CD4-positive, alpha-beta T cell treated with Interleukin-17A for 1 hour (primary cell): ENCODE results near the gene RSPO4.
"Not testable (repeated sequence)": the region's sequence is repeated elsewhere in the genome, so short reads cannot be mapped to it uniquely, and the experiment has no call there.

ENCODE experiments used
- DNase-seq: peaks from one replicate; pipeline ENCODE4 v3.0.0-alpha.2; 2020

Gene RSPO4

DNA sequence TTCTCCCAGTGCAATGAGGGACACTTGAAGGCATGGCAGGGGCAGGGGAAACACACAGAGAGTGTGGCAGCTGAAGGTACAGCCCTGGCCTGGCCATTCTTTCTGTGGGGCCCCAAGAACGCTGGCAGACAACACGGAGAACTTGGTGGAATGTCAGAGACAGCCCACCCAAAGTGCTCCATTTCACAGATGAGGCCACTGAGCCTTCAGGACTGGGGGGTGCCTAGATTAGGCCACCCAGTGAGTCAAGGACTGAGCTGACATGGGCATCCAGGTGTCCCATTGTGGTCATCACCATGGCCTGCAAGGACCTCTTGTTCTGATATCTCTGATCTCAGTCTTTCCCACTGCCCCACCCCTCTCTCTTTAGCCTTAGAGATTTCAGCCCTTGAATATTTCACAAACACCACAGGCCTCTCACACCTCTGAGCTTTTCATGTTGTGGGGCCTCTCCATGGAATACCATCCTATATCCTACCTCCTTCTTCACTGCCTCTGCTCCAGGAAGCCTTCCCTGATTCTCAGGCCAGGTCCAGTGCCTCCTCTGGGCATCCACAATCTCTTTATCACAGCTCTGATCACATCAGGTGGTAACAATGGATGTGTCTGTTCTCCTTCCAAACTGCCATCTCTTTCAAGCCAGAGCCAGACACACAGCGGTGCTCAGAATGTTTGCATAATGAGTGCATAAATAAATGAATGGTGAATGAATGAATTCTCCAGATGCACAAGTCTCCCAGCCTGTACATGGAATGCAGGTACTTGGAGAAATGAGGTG lies 2.0 kb upstream of the RSPO4 start:
- no peak for DNase-seq

DNA sequence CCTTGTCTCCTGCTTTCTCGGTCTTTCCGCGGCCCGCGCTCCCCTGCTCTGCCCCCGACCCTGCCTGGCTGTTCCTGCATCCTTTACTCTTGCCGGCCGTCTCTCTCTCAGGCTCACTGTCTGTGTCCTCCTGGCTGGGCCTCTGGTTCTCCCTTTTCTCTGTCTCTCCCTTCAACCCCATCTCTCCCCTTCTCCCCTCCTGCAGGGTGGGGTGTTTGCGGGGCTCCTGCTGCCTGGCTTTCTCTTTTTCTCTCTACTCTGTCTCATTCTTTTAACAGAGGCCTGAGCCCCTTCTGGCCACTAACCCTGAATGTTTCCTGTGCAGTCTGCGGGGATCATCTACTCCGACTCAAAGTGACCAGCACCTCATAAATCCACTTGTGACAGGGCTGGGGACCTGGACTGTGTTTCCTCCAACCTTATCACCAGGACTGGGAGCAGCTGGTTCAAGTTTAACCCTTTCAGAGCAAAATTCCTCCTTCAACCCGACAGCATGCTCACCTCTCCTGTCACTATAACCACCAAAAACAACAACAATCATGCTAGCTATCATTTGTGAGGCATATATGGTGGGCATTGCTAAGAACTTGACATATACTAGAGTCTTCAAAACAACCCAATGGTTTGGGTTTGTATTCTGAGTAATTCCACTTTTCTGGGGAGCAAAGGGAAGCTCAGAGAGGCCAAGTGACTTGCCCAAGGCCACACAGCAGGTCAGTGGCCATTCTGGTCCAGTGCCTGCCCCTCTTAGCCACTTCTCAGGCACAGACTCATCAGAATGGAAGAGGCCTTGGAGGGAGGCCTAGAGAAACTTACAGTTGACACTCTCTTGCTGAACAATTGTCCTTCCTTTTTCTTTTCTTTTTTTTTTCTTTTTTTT lies 811 bp upstream of the RSPO4 start:
- DNase-seq, result no peak

DNA sequence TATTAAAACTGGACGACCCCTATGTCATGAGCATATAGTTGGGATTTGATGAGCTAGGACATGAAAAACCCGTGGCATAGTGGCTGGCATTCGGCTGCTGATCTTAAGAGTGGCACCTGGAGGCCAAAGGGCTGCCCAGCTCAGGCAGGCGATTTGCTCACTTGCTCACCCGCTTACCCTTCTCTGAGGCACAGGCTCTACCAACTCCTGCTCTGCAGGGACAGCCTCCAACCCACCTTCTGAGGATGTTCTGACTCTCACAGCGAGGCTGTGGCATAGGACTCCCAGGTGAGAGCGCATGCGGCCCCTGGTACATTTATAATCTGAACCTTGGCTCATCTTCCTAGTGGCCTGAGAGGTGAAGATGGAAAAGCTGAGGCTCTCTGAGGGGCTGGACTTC lies 995 bp downstream of the RSPO4 start:
- DNase-seq, result no peak

DNA sequence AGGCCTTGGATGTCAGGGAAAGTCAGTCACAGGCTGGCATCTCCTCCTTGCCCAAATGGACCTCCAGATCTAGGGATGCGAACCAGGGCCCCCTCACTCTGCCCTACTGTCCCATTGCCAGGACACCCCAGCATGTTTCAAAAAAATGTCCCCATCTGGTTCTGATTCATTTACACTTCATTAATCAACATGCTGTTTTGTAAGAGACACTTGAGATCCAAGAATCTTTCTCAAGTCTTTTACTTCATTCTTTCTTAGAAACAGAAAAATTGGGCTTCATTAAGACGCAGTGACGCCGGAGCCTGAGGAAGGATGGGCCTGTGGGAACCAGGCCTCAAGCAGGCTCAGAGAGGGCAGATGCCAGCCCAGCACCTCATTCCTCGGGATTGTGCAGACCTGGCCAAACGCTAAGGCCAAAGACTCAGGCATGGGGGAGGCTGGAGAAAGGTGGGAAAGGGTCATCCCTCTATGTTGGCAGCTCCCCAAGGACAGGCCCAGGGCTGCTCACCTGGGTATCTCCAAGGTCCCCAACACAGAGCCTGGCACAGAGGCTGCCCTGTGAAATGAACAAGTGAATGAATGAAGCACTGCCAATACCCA lies 3.8 kb downstream of the RSPO4 start:
- no peak for DNase-seq

DNA sequence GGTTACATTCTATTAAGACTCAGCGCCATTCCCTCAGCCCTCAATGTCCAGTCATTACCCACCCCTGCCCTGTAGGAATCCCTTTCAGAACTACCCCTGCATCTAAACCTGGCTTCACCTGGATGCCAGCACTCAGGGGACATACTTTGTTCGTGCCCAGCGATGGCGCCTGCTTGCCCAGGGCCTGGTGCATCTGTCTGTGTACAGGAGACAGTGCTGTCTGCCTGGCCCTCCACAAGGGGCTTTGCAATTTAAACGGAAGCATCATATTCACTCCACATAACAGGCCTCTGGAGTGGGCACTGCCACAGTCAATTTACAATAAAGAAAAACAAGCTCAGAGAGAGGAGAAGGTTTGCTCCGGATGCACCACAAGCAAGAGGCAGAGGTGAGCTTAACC lies 4.6 kb downstream of the RSPO4 start:
- DNase-seq, result no peak

DNA sequence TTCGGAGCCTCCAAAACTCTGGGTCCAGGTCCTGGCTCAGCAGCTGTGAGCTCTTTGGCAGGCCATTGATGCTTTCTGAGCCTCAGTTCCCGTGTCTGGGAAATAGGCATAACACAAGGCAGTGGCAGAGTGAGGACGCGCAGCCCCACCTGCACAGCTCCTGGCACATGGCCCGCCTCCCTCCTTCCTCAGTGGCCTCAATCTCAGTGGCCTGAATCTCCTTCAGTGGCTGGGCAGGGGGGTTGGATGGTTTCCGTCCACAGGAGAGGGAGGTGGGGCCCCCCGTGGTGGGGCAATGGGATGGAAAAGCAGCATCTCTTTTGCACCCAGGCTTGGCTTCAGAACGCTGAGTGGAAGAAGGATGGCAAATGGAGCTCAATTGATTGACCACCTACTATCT lies 5.1 kb downstream of the RSPO4 start:
- no peak for DNase-seq

DNA sequence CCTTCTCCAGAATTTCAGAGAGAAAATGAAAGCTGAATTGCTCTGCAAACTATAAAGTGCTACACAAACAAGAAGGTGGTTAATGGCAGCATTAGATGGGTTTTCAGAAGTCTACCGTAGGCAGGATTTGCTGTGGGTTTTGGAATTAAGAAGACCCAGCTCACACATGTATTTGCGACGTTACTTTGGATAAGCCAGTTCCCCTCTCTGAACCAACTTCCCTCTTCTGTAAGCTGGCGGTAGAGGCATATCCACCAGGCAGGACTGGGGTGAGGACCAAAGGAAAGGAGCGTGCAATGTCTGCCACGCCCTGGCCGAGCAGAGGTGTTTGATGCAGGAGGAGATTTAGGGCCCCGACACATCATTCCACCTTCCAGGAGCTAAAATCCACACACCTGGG lies 6.9 kb downstream of the RSPO4 start:
- no peak for DNase-seq

DNA sequence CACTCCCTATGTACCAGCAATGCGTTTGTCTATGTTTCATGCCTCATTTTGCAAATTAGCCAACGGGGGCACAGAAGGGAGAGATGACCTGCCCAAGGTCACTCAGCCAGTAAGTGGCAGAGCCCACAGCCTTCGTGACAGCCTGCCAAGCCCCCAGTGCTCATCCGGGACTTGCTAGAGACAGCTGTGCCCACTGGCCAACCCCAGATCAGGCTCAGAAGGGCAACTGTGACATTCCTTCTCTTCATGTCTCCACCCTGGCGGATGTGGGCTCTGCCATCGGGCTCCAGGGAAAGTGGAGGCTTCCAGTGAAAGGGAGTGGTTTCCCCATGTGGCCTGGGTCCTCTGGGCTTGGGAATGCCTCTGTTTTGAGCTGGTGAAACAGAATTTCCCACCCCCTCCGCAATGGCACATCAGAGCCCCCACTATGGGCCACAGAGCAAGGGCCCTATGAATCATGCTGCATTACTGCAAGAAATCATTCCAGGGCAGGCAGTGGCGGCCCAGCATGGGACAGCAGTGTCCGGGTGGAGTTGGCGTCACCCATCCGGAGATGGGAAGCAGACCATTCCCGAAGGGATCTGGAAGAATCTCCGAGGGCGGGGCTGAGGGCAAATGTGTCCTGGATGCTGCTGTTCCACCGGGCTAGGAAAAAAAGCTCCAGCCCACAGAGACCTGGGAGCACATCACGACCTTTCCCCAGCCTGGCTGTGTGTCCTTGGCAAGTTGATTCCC lies 9.1 kb downstream of the RSPO4 start:
- DNase-seq, result no peak

DNA sequence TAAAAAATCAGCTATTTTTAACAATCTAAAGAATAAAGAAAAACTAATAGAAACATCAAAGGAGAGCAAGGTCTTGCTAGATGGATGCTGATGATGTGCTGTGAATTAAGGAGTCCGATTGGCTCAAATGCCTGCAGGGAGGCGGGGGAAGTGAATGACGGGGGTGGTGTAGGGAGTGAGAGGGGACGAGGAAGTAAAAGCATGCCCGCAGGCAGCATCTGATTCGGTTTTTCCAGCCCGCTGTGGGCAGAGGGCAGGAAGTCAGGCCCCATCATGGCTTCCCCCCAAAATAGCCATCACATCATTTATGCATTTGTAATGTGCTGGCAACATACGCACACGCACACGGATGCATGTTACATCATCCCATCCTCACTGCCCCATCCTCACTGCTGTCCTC lies 10.3 kb downstream of the RSPO4 start:
- no peak for DNase-seq

DNA sequence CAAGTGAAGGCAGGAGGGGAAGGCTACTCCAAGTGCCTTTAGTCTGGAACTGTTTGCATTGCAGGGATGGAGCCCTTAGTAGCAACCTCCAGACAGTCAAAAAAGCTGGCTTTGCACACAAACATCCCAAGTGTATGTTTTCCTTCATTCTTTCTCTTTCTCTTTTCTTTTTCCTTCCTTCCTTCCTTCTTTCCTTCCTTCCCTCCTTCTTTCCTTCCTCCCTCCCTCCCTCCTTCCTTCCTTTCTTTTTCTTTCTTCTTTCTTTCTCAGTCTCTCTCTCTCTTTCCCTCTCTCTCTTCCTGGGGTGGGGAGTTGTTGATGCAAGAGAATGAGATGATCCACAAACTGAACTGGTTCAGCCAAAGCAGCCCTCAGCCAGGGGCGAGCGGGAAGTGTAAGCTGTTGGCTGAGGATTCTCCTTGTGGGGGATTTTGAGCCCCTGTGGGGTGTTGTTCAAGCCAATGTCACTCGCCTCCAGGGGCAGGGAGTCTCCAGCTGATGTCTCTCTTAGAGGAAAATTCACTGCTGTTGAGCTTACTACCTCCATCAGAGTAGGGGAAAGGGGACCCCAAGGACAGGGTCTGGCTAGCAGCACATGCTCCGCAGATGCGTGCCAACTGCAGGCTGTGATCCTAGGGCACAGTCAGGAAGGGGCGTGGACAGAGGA lies 11.7 kb downstream of the RSPO4 start:
- no peak for DNase-seq

DNA sequence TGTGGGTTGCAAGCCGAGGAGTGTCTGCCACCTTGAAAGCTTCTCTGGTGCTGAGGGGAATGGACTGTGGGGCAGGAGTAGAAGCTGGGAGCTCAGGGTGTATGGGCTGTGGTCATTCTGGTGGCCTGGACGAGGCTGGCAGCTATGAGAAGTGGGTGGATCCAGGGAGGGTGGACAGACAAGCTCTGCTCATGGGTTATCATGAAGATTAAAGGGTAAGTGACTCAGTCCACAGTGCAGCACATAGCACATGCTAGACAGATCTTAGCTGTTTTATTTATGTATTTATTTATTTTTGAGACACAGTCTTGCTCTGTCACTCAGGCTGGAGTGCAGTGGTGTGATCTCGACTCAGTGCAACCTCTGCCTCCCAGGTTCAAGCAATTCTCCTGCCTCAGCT lies 13.8 kb downstream of the RSPO4 start:
- DNase-seq, result no peak

DNA sequence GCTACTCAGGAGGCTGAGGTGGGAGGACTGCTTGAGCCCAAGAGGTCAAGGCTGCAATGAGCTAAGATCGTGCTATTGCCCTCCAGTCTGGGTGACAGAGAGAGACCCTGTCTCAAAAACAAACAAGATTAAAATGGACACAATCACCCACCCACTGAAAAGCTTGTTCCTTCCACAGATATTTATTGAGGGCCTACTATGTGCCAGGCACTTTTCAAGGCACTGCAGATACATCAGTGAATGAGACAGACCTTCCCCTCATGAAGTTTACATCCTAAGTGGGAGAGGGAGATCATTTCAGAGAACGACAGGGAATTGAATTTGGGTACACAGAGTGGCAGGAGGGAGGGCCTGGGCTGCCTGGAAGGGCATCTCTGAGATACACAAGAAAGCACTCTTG lies 14.4 kb downstream of the RSPO4 start:
- DNase-seq, result no peak

DNA sequence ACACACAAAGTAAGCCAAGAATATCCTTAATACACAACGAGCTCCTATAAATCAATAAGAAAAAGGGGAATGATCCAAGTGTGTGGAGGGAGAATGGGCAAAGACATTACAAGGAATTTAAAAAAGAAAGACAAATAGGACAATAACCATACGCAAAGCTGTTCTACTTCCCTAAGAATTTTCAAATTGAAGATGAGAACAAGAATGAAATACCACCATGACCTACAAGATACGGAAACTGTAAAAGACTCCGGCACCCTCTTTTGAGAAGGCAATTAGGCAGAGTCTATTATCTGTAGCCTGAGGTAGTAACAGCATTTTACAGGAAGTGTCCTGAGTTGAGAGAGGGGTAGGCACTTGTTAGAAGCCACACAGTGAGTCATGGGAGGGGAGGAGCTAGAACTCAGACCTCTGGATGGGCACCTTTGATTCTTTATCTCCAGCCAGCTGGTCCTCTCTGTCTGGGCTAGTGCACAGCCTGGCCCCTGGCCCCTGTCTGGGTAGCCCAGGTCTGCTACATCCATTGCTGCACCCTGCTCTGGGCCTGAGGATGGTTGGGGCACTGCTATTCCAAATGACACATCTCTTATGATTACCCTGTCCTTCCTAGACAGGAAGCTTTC lies 15.3 kb downstream of the RSPO4 start:
- no peak for DNase-seq

DNA sequence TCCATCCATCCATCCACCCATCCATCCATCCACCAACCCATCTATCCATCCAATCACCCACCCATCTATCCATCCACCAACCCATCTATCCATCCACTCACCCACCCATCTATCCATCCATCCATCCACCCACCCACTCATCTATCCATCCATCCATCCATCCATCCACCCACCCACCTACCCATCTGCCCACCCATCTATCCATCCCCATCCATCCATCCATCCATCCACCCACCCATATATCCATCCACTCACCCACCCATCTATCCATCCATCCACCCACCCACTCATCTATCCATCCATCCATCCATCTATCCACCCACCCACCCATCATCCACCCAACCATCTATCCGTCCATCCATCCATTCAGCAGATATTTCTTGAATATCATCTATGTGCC lies 17.1 kb downstream of the RSPO4 start:
- DNase-seq, result not testable (repeated sequence)

DNA sequence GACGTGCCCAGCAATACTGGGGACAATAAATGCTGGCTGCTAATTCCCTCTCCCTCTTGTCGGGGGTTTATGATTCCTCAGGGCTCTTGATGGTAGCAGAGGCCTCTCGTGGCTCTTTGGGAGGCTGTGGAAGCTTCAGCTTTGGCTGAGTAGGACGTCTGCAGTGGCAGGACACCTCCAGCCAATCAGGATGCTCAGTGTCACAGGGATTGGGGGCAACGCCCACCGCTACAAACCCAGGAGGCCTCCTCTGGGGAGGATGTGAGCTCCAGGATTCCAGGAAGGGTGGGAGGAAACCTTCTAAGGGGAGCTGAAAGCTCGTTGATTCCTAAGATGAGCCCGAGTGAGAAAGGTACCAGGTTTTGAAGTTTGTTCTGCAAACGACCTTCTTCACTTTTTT lies 19.4 kb downstream of the RSPO4 start:
- DNase-seq, result no peak

DNA sequence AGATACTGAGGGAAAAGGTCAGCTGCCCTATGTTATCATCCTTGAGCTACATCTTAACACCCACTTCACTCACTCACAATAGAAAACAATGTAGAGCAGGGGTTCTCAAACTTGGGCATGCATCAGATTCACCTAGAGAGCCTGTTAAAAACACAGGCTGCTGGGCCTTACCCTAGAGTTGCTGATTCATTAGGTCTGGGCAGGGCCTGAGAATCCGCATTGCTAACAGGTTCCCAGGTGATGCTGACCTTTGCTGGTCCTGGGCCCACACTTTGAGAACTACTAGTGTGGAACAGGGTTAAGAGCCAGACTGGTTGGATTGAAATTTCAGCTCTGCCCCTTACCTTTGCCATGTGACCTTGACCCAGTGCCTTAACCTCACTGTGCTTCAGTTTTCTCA lies 25.1 kb downstream of the RSPO4 start:
- no peak for DNase-seq

DNA sequence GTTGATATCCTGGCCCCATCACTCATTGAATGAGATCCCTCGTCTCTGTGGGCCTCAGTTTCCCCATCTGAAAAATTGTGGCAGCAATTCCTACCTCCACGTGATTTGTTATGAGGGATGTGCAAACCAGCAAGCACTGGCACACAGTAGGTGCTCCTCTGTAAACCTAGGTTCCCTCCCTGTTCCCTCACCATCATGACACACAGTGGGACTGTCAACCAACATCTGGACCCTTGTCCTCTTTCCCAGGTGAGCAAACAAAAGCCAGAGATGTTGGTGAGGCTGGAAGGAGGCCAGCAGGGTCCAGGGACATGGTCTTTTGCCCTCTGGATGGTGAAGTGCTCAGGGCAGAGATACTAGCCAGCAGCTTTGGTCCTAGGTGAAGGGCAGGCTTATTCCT lies 26.1 kb downstream of the RSPO4 start:
- DNase-seq, result no peak

DNA sequence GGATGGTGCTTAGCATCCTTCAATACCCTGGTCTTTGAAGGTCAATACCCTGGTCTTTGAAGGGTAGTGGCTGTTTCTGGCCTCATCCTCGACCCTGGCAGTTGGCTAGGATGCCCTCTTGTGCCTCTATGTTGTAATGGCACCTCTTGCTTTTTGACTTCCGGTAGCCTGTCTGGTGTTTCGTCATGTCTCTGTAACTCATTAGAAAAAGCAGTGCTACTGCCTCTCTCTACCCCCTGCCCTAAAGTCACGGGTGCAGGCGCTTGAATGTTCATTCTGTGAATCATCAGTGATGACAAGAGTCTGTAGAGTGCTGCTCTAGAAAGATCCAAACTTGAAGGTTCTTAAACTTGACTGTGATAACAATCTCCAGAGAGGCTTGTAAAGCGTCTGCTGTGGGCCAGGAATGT lies 28.3 kb downstream of the RSPO4 start:
- DNase-seq, result peak; percentile 31

DNA sequence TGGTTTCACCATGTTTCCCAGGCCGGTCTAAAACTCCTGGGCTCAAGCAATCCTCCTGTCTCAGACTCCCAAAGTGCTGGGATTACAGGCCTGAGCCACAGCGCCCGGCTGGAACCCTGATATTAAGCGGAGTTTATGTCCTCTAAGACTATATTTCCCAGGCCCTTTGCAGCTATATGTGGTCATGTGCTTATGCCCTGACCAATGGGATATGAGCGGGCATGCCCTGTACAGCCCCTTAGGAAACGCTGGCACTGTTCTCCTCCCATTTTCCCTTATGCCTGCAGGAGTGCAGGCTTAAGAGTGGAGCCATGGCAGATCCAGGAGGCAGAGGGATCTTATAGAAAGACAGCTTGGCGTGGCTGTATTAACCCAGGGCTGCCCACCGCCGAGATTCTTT lies 29.9 kb downstream of the RSPO4 start:
- DNase-seq, result no peak

DNA sequence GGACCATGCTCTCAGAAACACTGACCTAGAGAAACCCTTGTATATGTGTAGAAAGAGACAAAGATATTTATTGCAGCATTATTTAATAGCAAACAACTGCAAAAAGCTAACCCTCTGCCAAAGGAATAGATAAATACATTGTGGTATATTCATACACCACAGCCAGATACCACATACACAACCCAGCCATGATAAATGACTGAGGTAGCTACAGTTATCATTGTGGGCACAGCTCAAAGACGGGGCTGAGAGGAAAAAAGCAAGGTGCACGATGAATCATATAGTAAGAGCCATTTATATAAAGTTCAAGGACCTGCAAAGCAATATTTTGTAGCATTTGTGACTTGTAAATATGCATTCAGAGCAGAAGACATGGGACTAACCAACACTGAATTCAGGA lies 30.8 kb downstream of the RSPO4 start:
- no peak for DNase-seq

DNA sequence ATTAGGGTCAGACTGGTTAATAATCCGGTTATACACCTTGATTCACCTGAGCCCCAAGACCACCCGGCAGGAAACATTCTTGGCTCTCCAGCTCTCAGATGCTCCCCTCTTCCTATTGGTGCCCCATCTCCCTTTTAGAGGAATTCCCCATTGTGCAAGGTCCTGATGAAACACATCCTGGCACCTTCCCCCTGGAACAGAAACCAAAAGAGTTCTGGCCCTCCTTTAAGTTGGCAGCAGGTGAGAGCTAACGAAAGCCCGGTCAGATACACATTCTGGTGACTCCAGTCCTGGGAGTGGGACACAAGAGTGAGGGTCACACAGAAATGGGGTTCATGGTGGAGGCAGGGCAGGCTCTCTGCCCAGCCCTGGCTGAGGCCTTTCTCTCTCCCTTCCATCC lies 32.2 kb downstream of the RSPO4 start:
- no peak for DNase-seq
